NB4 (cell line): ENCODE data around the gene FBRS.
"Not testable (repeated sequence)": the region's sequence is repeated elsewhere in the genome, so short reads cannot be mapped to it uniquely, and the experiment has no call there.

ENCODE experiments used
- CTCF ChIP-seq: IDR thresholded peaks from one replicate; pipeline ENCODE4 v1.5.1; 2012; ENCODE audit warnings: low read depth, low read length
- MAX ChIP-seq: IDR thresholded peaks from 2 replicates; pipeline ENCODE4 v1.6.1; 2011; ENCODE audit warnings: low read depth, low read length
- MYC ChIP-seq: IDR thresholded peaks from 2 replicates; pipeline ENCODE4 v1.6.1; 2011; ENCODE audit warnings: low read depth, low read length
- POLR2A ChIP-seq: IDR thresholded peaks from 2 replicates; pipeline ENCODE4 v1.6.1; 2011; ENCODE audit warnings: mild to moderate bottlenecking; ENCODE audit not compliant: insufficient read length; ENCODE audit errors: extremely low read depth

GRCh38 chr16:30632454-30632853 lies 25.8 kb upstream of the FBRS start:
- not testable (repeated sequence) for TF ChIP-seq CTCF, MAX, MYC, POLR2A
